ENCODE results near the gene KIF25.

The KIF25 gene

DNA sequence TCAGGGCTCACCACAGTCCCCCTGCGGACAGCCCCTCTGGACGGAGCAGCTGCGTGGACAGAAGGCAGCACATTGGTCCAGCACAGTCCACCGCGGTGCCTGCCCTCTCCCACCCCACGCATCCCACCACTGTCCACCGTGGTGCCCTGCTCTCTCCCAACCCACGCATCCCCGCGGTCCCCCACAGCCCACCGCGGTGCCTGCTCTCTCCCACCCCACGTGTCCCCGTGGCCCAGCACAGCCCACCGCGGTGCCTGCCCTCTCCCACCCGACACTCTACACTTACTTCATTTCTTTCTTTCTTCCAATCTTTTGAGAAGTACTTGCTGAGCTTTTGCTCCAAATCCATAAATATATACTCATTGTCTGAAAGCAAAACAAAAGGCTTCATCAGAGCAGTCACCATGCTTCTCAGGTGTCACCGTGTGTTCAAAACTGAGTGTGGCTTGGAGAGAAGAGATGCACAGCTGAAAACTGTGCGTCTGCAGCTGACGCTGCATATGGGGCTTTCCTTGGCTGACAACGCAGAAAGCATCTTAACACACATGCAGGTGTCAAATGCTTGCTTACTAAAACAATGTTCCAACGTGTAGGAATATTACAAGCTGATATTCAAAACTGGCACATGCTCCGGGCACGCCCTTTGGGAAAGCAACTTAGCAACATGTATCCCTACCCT is 69.7 kb downstream of the KIF25 start:
- WGBS (ENCODE audit: insufficient coverage) = 95% methylated on average over 23 of the region's 24 CpGs
- no peak overlapping the region for H3K4me3 ChIP-seq (ENCODE audit: control insufficient read depth in 1 of 7, extremely low read depth in 1 of 7, insufficient read depth in 4 of 7, low read depth in 2 of 7, low read length in 6 of 7)
- H3K4me1 ChIP-seq (ENCODE audit: control extremely low read depth in 1 of 4, control insufficient read depth in 4 of 4, insufficient read depth in 4 of 4, low read length in 3 of 4) = no peaks in the 10 kb centered on the region
- ChIA-PET POLR2A (interaction anchor here (0.6 kb wide), 1 partner anchor 116 kb away, joined by 3 read pairs; no protein-coding TSS in a partner anchor), CTCF (no interaction called here)
- H3K27me3 ChIP-seq (replicated peaks in 2 of 5; ENCODE audit: control insufficient read depth in 4 of 5, insufficient read depth in 5 of 5, low read length in 4 of 5) = peaks cover 0 to 3% (median 0%) of the 10 kb centered on the region in 5 experiments
- DNase-seq = no peak
- H3K27ac ChIP-seq (ENCODE audit: insufficient read depth in 1 of 2, low read depth in 1 of 2, low read length in 2 of 2, poor library complexity in 1 of 2, severe bottlenecking in 2 of 2) = no peak overlapping the region
- H3K36me3 ChIP-seq (ENCODE audit: control insufficient read depth in 4 of 4, insufficient read depth in 4 of 4, low read length in 3 of 4) = no peaks in the 10 kb centered on the region
- peaks cover 0 to 2% (median 0%) of the 10 kb centered on the region in 5 experiments for H3K9me3 ChIP-seq (ENCODE audit: control extremely low read depth in 1 of 5, control insufficient read depth in 4 of 5, insufficient read depth in 2 of 5, low read depth in 1 of 5, low read length in 4 of 5)

DNA sequence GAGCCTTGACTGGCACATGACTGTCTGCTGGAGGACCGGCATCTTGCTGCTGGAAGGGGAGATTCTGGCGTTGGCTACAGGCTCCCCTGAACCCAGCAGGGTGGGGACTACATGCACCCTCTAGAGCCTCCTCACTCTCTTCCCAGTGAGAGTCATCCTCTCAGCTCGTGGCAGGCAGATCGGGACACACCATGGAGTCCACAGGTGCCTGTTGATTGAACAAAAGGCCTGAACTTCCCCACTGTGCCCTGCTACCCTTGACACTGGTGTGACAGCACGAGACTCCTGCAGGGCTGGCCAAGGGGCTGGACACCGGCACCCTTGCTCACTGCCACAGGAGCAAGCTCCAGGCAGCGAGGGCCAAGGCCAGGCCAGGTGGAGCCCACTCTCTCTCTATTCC is 73.3 kb downstream of the KIF25 start:
- H3K36me3 ChIP-seq (ENCODE audit: control insufficient read depth in 4 of 4, insufficient read depth in 4 of 4, low read length in 3 of 4) = no peaks in the 10 kb centered on the region
- WGBS (ENCODE audit: insufficient coverage) = 90% methylated on average over 7 of the region's 7 CpGs

DNA sequence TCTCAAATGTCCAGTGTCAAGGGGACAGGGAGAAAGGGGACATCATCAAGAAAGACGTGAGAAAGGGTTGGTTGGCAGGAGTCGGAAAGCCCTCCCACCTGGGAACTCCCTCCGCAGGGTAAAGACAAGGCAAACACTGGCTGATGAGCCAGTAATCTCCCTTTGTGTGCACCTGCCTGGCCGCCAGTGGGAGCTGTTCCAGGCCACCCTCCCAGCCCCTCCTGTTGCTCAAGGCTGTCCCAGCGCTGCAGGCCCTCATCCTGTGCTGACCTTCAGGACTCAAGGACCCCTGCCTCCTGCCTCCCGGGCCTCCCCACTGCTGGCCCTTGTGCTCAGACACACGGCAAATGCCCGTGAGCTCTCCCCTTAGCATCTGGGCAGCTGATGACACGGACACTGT is 74.1 kb downstream of the KIF25 start:
- DNase-seq = no peak
- POLR2A ChIA-PET = no interaction called here
- Histone ChIP-seq H3K9me3 (ENCODE audit: control extremely low read depth in 1 of 5, control insufficient read depth in 4 of 5, insufficient read depth in 2 of 5, low read depth in 1 of 5, low read length in 4 of 5) (peaks cover 0 to 10% (median 2%) of the 10 kb centered on the region in 5 experiments), H3K4me3 (ENCODE audit: control insufficient read depth in 1 of 7, extremely low read depth in 1 of 7, insufficient read depth in 4 of 7, low read depth in 2 of 7, low read length in 6 of 7) (no peak overlapping the region), H3K36me3 (ENCODE audit: control insufficient read depth in 4 of 4, insufficient read depth in 4 of 4, low read length in 3 of 4) (no peaks in the 10 kb centered on the region), H3K4me1 (ENCODE audit: control extremely low read depth in 1 of 4, control insufficient read depth in 4 of 4, insufficient read depth in 4 of 4, low read length in 3 of 4) (no peaks in the 10 kb centered on the region), H3K27me3 (replicated peaks in 2 of 5; ENCODE audit: control insufficient read depth in 4 of 5, insufficient read depth in 5 of 5, low read length in 4 of 5) (peaks cover 0 to 4% (median 0%) of the 10 kb centered on the region in 5 experiments), H3K27ac (ENCODE audit: insufficient read depth in 1 of 2, low read depth in 1 of 2, low read length in 2 of 2, poor library complexity in 1 of 2, severe bottlenecking in 2 of 2) (no peak overlapping the region)
- CTCF ChIA-PET = no interaction called here
- WGBS (ENCODE audit: insufficient coverage) = 76% methylated on average over 9 of the region's 9 CpGs

More for the DNA sequence above, 73.3 kb downstream of the KIF25 start:
- Histone ChIP-seq H3K4me3 (ENCODE audit: control insufficient read depth in 1 of 7, extremely low read depth in 1 of 7, insufficient read depth in 4 of 7, low read depth in 2 of 7, low read length in 6 of 7) (no peak overlapping the region), H3K4me1 (ENCODE audit: control extremely low read depth in 1 of 4, control insufficient read depth in 4 of 4, insufficient read depth in 4 of 4, low read length in 3 of 4) (no peaks in the 10 kb centered on the region), H3K9me3 (ENCODE audit: control extremely low read depth in 1 of 5, control insufficient read depth in 4 of 5, insufficient read depth in 2 of 5, low read depth in 1 of 5, low read length in 4 of 5) (peaks cover 0 to 10% (median 2%) of the 10 kb centered on the region in 5 experiments), H3K27me3 (replicated peaks in 2 of 5; ENCODE audit: control insufficient read depth in 4 of 5, insufficient read depth in 5 of 5, low read length in 4 of 5) (peaks cover 0 to 4% (median 0%) of the 10 kb centered on the region in 5 experiments), H3K27ac (ENCODE audit: insufficient read depth in 1 of 2, low read depth in 1 of 2, low read length in 2 of 2, poor library complexity in 1 of 2, severe bottlenecking in 2 of 2) (no peak overlapping the region)
- no peak for DNase-seq
- ChIA-PET POLR2A (no interaction called here), CTCF (no interaction called here)

DNA sequence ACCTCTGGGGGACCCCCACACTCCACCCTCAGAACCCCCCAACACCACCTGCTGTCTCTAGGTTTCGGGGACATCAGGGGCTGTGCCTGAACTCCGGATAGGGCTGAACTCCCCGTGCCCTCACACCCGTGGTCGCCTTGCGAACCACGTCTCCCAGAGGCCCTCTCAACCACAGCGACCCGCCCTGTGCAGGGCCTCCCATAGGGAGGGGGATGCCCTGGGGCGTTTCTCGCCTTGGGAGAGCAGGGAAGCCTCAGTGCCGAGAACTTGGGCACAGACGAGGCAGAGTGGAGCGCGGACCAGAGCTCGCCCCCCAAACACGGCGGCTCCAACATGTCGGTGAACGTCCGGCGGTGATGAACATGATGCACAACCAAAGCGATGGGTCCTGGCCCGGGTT is 74.8 kb downstream of the KIF25 start:
- DNase-seq = no peak
- Histone ChIP-seq H3K36me3 (ENCODE audit: control insufficient read depth in 4 of 4, insufficient read depth in 4 of 4, low read length in 3 of 4) (no peaks in the 10 kb centered on the region), H3K9me3 (ENCODE audit: control extremely low read depth in 1 of 5, control insufficient read depth in 4 of 5, insufficient read depth in 2 of 5, low read depth in 1 of 5, low read length in 4 of 5) (peaks cover 0 to 14% (median 2%) of the 10 kb centered on the region in 5 experiments), H3K27me3 (replicated peaks in 2 of 5; ENCODE audit: control insufficient read depth in 4 of 5, insufficient read depth in 5 of 5, low read length in 4 of 5) (peaks cover 0 to 4% (median 0%) of the 10 kb centered on the region in 5 experiments), H3K4me1 (ENCODE audit: control extremely low read depth in 1 of 4, control insufficient read depth in 4 of 4, insufficient read depth in 4 of 4, low read length in 3 of 4) (no peaks in the 10 kb centered on the region), H3K27ac (ENCODE audit: insufficient read depth in 1 of 2, low read depth in 1 of 2, low read length in 2 of 2, poor library complexity in 1 of 2, severe bottlenecking in 2 of 2) (no peak overlapping the region), H3K4me3 (ENCODE audit: control insufficient read depth in 1 of 7, extremely low read depth in 1 of 7, insufficient read depth in 4 of 7, low read depth in 2 of 7, low read length in 6 of 7) (no peak overlapping the region)
- WGBS (ENCODE audit: insufficient coverage) = 87% methylated on average over 22 of the region's 24 CpGs
- CTCF ChIA-PET = no interaction called here
- POLR2A ChIA-PET = no interaction called here

DNA sequence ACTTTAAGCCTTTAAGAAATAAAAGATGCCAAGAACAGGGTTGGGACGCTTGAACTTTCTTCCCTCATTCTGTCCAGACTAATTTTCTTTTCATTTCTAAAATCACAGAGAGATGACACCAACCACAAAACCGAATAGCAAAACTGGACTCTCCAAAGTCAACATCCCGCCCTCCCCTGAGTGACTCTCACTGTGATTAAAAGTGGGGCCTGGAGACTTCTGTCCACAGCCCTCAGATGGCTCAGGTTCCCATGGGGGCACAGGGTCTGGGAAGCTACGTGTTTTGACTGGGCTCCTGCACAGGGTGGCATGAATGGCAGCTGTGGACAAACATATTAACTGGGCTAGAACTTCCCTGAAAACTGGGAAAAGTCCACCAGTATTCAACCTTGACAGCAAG is 75.3 kb downstream of the KIF25 start:
- Histone ChIP-seq H3K4me3 (ENCODE audit: control insufficient read depth in 1 of 7, extremely low read depth in 1 of 7, insufficient read depth in 4 of 7, low read depth in 2 of 7, low read length in 6 of 7) (no peak overlapping the region), H3K36me3 (ENCODE audit: control insufficient read depth in 4 of 4, insufficient read depth in 4 of 4, low read length in 3 of 4) (no peaks in the 10 kb centered on the region), H3K4me1 (ENCODE audit: control extremely low read depth in 1 of 4, control insufficient read depth in 4 of 4, insufficient read depth in 4 of 4, low read length in 3 of 4) (no peaks in the 10 kb centered on the region), H3K27ac (ENCODE audit: insufficient read depth in 1 of 2, low read depth in 1 of 2, low read length in 2 of 2, poor library complexity in 1 of 2, severe bottlenecking in 2 of 2) (no peak overlapping the region), H3K9me3 (ENCODE audit: control extremely low read depth in 1 of 5, control insufficient read depth in 4 of 5, insufficient read depth in 2 of 5, low read depth in 1 of 5, low read length in 4 of 5) (peaks cover 0 to 14% (median 2%) of the 10 kb centered on the region in 5 experiments), H3K27me3 (replicated peaks in 2 of 5; ENCODE audit: control insufficient read depth in 4 of 5, insufficient read depth in 5 of 5, low read length in 4 of 5) (peaks cover 0 to 4% (median 0%) of the 10 kb centered on the region in 5 experiments)
- ChIA-PET POLR2A (no interaction called here), CTCF (no interaction called here)
- DNase-seq = no peak
- WGBS (ENCODE audit: insufficient coverage) = 100% methylated on average over 3 of the region's 4 CpGs

DNA sequence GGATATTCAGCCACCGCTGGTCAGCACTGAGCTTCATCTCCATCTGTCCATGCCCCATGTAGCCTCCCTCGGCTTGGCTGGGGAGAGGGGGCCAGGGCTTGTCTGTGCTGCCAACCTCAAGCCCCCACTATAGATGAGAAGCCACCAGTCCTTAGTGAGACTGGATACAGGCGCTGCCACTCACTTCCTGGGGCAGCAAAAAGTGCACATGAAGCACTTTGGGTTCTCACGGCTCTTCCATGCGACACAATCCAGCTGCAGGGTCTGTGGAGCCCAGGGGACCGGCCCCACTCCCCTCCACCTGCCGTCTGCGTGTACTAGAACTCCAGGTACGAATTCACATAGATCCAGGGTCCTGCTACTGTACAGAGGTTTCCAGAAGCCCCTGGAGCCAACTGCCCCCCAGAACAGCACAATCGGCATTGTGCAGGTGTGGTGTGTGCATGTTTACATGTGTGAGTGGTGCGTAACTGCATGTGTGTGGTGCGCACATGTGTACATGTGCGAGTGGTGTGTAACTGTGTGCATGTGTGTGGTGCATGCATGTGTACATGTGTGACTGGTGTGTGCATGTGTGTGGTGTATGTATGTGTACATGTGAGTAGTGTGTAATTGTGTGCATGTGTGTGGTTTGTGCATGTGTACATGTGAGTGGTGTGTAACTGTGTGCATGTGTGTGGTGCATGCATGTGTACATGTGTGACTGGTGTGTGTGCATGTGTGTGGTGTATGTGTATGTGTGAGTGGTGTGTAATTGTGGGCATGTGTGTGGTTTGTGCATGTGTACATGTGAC is 76.7 kb downstream of the KIF25 start:
- no peak for DNase-seq
- Histone ChIP-seq H3K9me3 (ENCODE audit: control extremely low read depth in 1 of 5, control insufficient read depth in 4 of 5, insufficient read depth in 2 of 5, low read depth in 1 of 5, low read length in 4 of 5) (peaks cover 0 to 14% (median 2%) of the 10 kb centered on the region in 5 experiments), H3K36me3 (ENCODE audit: control insufficient read depth in 4 of 4, insufficient read depth in 4 of 4, low read length in 3 of 4) (no peaks in the 10 kb centered on the region), H3K27me3 (replicated peaks in 2 of 5; ENCODE audit: control insufficient read depth in 4 of 5, insufficient read depth in 5 of 5, low read length in 4 of 5) (peaks cover 0 to 4% (median 0%) of the 10 kb centered on the region in 5 experiments), H3K27ac (ENCODE audit: insufficient read depth in 1 of 2, low read depth in 1 of 2, low read length in 2 of 2, poor library complexity in 1 of 2, severe bottlenecking in 2 of 2) (no peak overlapping the region), H3K4me3 (ENCODE audit: control insufficient read depth in 1 of 7, extremely low read depth in 1 of 7, insufficient read depth in 4 of 7, low read depth in 2 of 7, low read length in 6 of 7) (no peak overlapping the region), H3K4me1 (ENCODE audit: control extremely low read depth in 1 of 4, control insufficient read depth in 4 of 4, insufficient read depth in 4 of 4, low read length in 3 of 4) (no peaks in the 10 kb centered on the region)
- POLR2A ChIA-PET = no interaction called here
- 80% methylated on average over 10 of the region's 13 CpGs for WGBS (ENCODE audit: insufficient coverage)
- CTCF ChIA-PET = no interaction called here

DNA sequence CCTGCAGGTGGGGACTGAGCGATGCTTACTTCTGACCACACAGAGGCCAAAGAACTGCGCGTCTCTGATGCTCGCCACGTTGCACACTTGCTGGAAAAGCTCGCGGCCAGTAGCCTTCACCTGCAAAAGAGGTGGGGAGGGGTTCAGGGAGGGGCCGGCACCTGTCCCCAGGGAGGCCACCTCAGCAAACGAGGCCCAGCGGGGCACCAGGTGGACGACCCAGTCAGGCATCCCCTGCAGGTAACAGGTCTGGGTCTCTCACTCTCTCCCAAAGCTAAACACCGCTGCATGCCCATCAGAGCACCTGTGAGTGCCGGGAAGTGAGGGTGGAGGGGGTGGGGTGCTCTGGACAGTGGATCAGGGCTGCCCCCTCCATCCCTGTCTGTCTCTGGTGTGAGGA is 77.7 kb downstream of the KIF25 start:
- DNase-seq = no peak
- CTCF ChIA-PET = no interaction called here
- Histone ChIP-seq H3K27me3 (replicated peaks in 2 of 5; ENCODE audit: control insufficient read depth in 4 of 5, insufficient read depth in 5 of 5, low read length in 4 of 5) (peaks cover 0 to 4% (median 0%) of the 10 kb centered on the region in 5 experiments), H3K36me3 (ENCODE audit: control insufficient read depth in 4 of 4, insufficient read depth in 4 of 4, low read length in 3 of 4) (no peaks in the 10 kb centered on the region), H3K27ac (ENCODE audit: insufficient read depth in 1 of 2, low read depth in 1 of 2, low read length in 2 of 2, poor library complexity in 1 of 2, severe bottlenecking in 2 of 2) (no peak overlapping the region), H3K4me3 (ENCODE audit: control insufficient read depth in 1 of 7, extremely low read depth in 1 of 7, insufficient read depth in 4 of 7, low read depth in 2 of 7, low read length in 6 of 7) (no peak overlapping the region), H3K4me1 (ENCODE audit: control extremely low read depth in 1 of 4, control insufficient read depth in 4 of 4, insufficient read depth in 4 of 4, low read length in 3 of 4) (no peaks in the 10 kb centered on the region), H3K9me3 (ENCODE audit: control extremely low read depth in 1 of 5, control insufficient read depth in 4 of 5, insufficient read depth in 2 of 5, low read depth in 1 of 5, low read length in 4 of 5) (peaks cover 0 to 14% (median 2%) of the 10 kb centered on the region in 5 experiments)
- 92% methylated on average over 8 of the region's 13 CpGs for WGBS (ENCODE audit: insufficient coverage)
- POLR2A ChIA-PET = no interaction called here
